Right atrium auricular region (tissue), 2 donors: ENCODE measurements around the gene CAPZA1. TPM values are rescaled to one million over a fixed set of nuclear protein-coding genes. Genes with fewer than 3 reads are reported as not detected.
A peak's percentile ranks its signal among the peaks of the same experiment; 100 is the strongest.

Experiments
- DNase-seq: peaks from one replicate; pipeline ENCODE4 v3.0.0-alpha.2; 2019; ENCODE audit warnings: low spot score
- H3K27ac ChIP-seq, 2 donors: fragments of 200-600 bp; sonication (generic); 1 replicate in 1 of 2; 2 replicates in 1 of 2; pipeline ENCODE4 v1.5.1; 2016 to 2019
- H3K27me3 ChIP-seq, 2 donors: fragments of 200-600 bp; sonication (generic); one replicate each; pipeline versions ENCODE4 v1.5.1 to v1.6.0; 2017 to 2019
- H3K36me3 ChIP-seq: fragments of 200-600 bp; sonication (generic); one replicate; pipeline ENCODE4 v1.5.1; 2016
- H3K4me1 ChIP-seq, 2 donors: fragments of 200-600 bp; sonication (generic); one replicate each; pipeline versions ENCODE4 v1.5.1 to v1.6.0; 2017 to 2019
- H3K4me3 ChIP-seq, 2 donors: fragments of 200-600 bp; sonication (generic); 1 replicate in 1 of 2; 2 replicates in 1 of 2; pipeline ENCODE4 v1.5.1; 2017 to 2019; ENCODE audit warnings: mild to moderate bottlenecking in 1 of 2, moderate library complexity in 1 of 2
- H3K9me3 ChIP-seq, 2 donors: fragments of 200-600 bp; sonication (generic); one replicate each; pipeline ENCODE4 v1.5.1; 2019
- CTCF ChIP-seq, 2 donors: fragments of 200-600 bp; sonication (generic); IDR thresholded peaks; one replicate each; pipeline ENCODE4 v1.5.1; 2019; ENCODE audit warnings: antibody characterized with exemption in 2 of 2
- total RNA-seq, 2 donors: library from RNA; depleted of rRNA; stranded (reverse); fragments of >200 nt; gene quantifications; one replicate each; pipeline ENCODE4 v1.1.0, GENCODE V29; 2016

The CAPZA1 gene
- total RNA-seq, 2 donors from 2014 or later = 29.0 to 46.0 TPM

GRCh38 chr1:112676543-112676942, 56.9 kb downstream of the CAPZA1 start:
- Histone ChIP-seq H3K27ac (no peak overlapping the region), H3K9me3 (no peaks in the 10 kb centered on the region), H3K4me1 (peaks cover 0 to 22% of the 10 kb centered on the region in 2 donors), H3K27me3 (no peaks in the 10 kb centered on the region), H3K4me3 (no peak overlapping the region), H3K36me3 (no peaks in the 10 kb centered on the region)
- DNase-seq = no peak
- TF ChIP-seq CTCF (IDR thresholded peaks at IDR 0.05) = no peak

DNA sequence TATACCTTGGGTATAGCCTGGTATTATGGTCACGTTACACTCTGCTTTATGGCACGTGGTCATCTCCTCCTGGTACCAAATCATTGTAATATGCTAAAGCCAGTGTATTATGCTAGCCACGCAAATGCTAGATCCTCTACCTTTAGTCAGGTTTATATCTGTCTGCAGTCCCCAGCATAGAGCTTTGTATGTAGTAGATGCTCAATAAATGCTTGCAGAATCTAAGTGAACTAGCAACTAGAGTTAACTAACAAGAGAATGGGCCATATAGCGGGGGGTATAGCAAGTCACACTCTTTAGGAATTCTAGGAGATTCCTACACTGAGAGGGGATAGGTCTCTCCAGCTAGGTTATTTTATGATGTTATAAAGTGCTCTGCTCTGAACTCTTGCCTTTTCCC, 57.9 kb downstream of the CAPZA1 start:
- TF ChIP-seq CTCF (IDR thresholded peaks at IDR 0.05) = no peak
- no peaks in the 10 kb centered on the region for H3K27me3 ChIP-seq
- H3K9me3 ChIP-seq = no peaks in the 10 kb centered on the region
- no peak overlapping the region for H3K4me3 ChIP-seq
- H3K36me3 ChIP-seq = no peaks in the 10 kb centered on the region
- no peak for DNase-seq
- H3K27ac ChIP-seq = no peak overlapping the region
- peaks cover 0 to 22% of the 10 kb centered on the region in 2 donors for H3K4me1 ChIP-seq

DNA sequence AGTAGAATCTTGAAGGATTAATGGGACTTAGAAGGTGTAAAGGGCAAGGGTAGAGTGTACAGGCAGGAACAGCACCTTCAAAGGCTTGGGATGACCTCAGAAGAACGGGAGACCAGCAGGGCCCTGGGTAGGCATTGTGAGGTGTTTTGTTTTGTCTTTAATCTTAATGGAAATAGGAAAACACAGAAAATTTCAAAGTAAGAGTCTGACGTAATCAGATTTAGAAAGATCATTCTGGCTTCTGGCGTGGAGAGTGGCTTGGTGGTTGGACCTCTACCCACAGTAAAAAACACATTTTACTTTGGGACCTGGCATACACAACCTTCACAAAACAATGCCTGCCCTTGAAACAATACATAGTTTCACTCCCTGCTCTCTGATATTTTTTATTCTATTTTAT, 59.0 kb downstream of the CAPZA1 start:
- Histone ChIP-seq H3K9me3 (no peaks in the 10 kb centered on the region), H3K4me1 (peaks cover 0 to 16% of the 10 kb centered on the region in 2 donors), H3K36me3 (no peaks in the 10 kb centered on the region), H3K4me3 (no peak overlapping the region), H3K27ac (no peak overlapping the region), H3K27me3 (no peaks in the 10 kb centered on the region)
- no peak for TF ChIP-seq CTCF (IDR thresholded peaks at IDR 0.05)
- no peak for DNase-seq

- no peaks in the 10 kb centered on the region for H3K9me3 ChIP-seq
- DNase-seq = peak; percentile 52
- peaks cover 16% of the 10 kb centered on the region for H3K36me3 ChIP-seq
- no peaks in the 10 kb centered on the region for H3K27me3 ChIP-seq
- H3K4me1 ChIP-seq = no peaks in the 10 kb centered on the region
- TF ChIP-seq CTCF (IDR thresholded peaks at IDR 0.05) = no peak
- no peak overlapping the region for H3K27ac ChIP-seq
- no peak overlapping the region for H3K4me3 ChIP-seq
These were observed 66.3 kb downstream of the CAPZA1 start for GRCh38 chr1:112685913-112686312.

GRCh38 chr1:112686417-112686816, 66.8 kb downstream of the CAPZA1 start:
- Histone ChIP-seq H3K4me1 (no peaks in the 10 kb centered on the region), H3K4me3 (no peak overlapping the region), H3K27ac (no peak overlapping the region), H3K9me3 (no peaks in the 10 kb centered on the region), H3K36me3 (peaks cover 21% of the 10 kb centered on the region), H3K27me3 (no peaks in the 10 kb centered on the region)
- TF ChIP-seq CTCF (IDR thresholded peaks at IDR 0.05) = no peak
- DNase-seq = no peak

DNA sequence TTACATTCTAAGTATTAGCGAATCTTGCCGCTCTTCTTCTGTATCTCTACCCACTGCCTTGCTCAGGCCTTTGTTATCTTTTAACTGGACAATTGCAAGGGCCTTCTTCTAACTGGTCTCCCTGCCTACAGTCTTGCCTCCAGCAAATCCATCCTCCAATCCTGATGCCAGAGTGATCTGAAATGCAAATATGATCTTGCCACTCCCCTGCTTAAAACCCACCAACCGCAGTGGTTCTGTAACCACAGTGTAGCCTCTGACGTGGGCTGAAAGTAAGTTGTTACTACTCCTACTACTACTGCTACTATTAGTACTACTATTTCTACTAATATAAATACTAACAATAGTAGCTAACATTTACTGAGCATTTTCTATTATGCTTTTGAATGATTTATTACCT, 67.2 kb downstream of the CAPZA1 start:
- H3K27ac ChIP-seq = no peak overlapping the region
- H3K27me3 ChIP-seq = no peaks in the 10 kb centered on the region
- peaks cover 26% of the 10 kb centered on the region for H3K36me3 ChIP-seq
- H3K4me1 ChIP-seq = no peaks in the 10 kb centered on the region
- no peaks in the 10 kb centered on the region for H3K9me3 ChIP-seq
- no peak overlapping the region for H3K4me3 ChIP-seq
- DNase-seq = no peak
- TF ChIP-seq CTCF (IDR thresholded peaks at IDR 0.05) = no peak
